NCI-H1092 (cell line): ENCODE measurements around the gene CCDC69.

Experiments
- DNase-seq: peaks from one replicate; lab custom pipeline; 2025; lab: John Stamatoyannopoulos, UW

CCDC69 gene

GRCh38 chr5:151164687-151165392 is 59.1 kb downstream of the CCDC69 start:
- DNase-seq: peak; percentile 30

GRCh38 chr5:151162776-151163175 is 61.1 kb downstream of the CCDC69 start:
- no peak for DNase-seq

GRCh38 chr5:151159649-151160373 is 64.1 kb downstream of the CCDC69 start:
- DNase-seq: no peak

- DNase-seq: no peak
These were observed 65.6 kb downstream of the CCDC69 start for GRCh38 chr5:151158287-151158661.

GRCh38 chr5:151157426-151158286 is 66.2 kb downstream of the CCDC69 start, which contains the start of gene ANXA6:
ANXA6 (minus strand) TSS chr5:151157779; CDS start chr5:151147901, 9,878 bp downstream.
- peak; percentile 27 for DNase-seq

- DNase-seq: no peak
These were observed 67.1 kb downstream of the CCDC69 start for GRCh38 chr5:151156507-151157420.

GRCh38 chr5:151155775-151156506 is 68.0 kb downstream of the CCDC69 start:
- DNase-seq: no peak

GRCh38 chr5:151154931-151155774 is 68.7 kb downstream of the CCDC69 start:
- no peak for DNase-seq

- DNase-seq: no peak
These were observed 70.1 kb downstream of the CCDC69 start for GRCh38 chr5:151153766-151154272.

GRCh38 chr5:151153300-151153699 is 70.6 kb downstream of the CCDC69 start:
- DNase-seq: no peak

GRCh38 chr5:151151793-151152192 is 72.1 kb downstream of the CCDC69 start:
- no peak for DNase-seq

- no peak for DNase-seq
These were observed 72.6 kb downstream of the CCDC69 start for GRCh38 chr5:151151263-151151660.

GRCh38 chr5:151150471-151151262 is 73.2 kb downstream of the CCDC69 start:
- DNase-seq: no peak

- DNase-seq: no peak
These were observed 75.3 kb downstream of the CCDC69 start for GRCh38 chr5:151148583-151148982.

- no peak for DNase-seq
These were observed 76.9 kb downstream of the CCDC69 start for GRCh38 chr5:151147033-151147432.

GRCh38 chr5:151146061-151146460 is 77.8 kb downstream of the CCDC69 start:
- DNase-seq: no peak

GRCh38 chr5:151144922-151145321 is 79.0 kb downstream of the CCDC69 start:
- DNase-seq: no peak

- DNase-seq: no peak
These were observed 79.6 kb downstream of the CCDC69 start for GRCh38 chr5:151144275-151144674.

- no peak for DNase-seq
These were observed 80.2 kb downstream of the CCDC69 start for GRCh38 chr5:151143645-151144044.
